Duodenal mucosa (tissue), 2 donors: ENCODE results near the gene ABCC10.
"Not testable (repeated sequence)": the region's sequence is repeated elsewhere in the genome, so short reads cannot be mapped to it uniquely, and the experiment has no call there.

Experiments used
- H3K27ac ChIP-seq: one replicate; pipeline ENCODE4 v1.7.0; 2013; ENCODE audit warnings: low read depth, low read length
- H3K27me3 ChIP-seq, 2 donors: one replicate each; pipeline ENCODE4 v1.7.0; 2013; ENCODE audit warnings: low read length in 2 of 2, control low read depth in 1 of 2; ENCODE audit not compliant: insufficient read depth in 2 of 2, control insufficient read depth in 1 of 2
- H3K36me3 ChIP-seq, 2 donors: one replicate each; pipeline ENCODE4 v1.7.0; 2013; ENCODE audit warnings: low read length in 2 of 2, control low read depth in 1 of 2; ENCODE audit not compliant: insufficient read depth in 2 of 2, control insufficient read depth in 1 of 2
- H3K4me1 ChIP-seq, 2 donors: one replicate each; pipeline ENCODE4 v1.7.0; 2013; ENCODE audit warnings: low read length in 2 of 2, control low read depth in 1 of 2; ENCODE audit not compliant: insufficient read depth in 2 of 2, control insufficient read depth in 1 of 2
- H3K4me3 ChIP-seq, 2 donors: one replicate each; pipeline ENCODE4 v1.7.0; 2013; ENCODE audit warnings: low read length in 2 of 2, low read depth in 1 of 2
- H3K9ac ChIP-seq, 2 donors: one replicate each; pipeline ENCODE4 v1.7.0; 2013; ENCODE audit warnings: low read length in 2 of 2, low read depth in 1 of 2
- H3K9me3 ChIP-seq, 2 donors: one replicate each; pipeline ENCODE4 v1.7.0; 2013; ENCODE audit warnings: low read length in 2 of 2, control low read depth in 1 of 2; ENCODE audit not compliant: control insufficient read depth in 1 of 2

ABCC10 gene

DNA sequence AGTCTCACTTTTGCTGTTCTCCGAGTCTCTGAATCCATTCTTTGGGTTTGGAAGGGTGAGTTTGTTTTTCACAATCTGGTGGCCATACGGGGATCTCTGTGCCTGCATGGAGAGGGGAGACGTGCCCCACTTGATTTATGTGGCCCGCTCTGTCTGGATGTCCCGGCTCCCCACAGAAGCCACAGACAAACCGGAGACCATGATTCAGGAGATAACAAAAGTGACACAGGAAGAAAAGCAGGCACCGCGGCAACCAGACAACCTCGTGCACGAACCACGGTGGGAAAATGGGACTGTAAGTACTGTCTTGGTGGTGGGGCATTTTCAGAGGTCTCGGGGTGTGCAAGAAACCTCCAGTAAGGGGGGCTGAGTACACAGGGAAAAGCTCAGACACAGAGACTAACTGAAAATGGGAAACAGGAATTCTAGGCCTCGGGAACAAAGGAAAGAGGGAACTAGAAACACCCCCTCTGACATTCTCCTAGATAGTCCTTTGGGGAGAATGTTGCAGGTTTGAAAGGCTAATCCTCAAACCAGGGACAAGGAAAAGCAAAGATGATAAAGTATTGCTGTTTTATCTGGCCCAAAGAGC lies 35.8 kb upstream of the ABCC10 start:
- Histone ChIP-seq H3K9ac (no peak overlapping the region), H3K9me3 (no peaks in the 10 kb centered on the region), H3K27ac (no peak overlapping the region), H3K36me3 (no peaks in the 10 kb centered on the region), H3K4me1 (no peaks in the 10 kb centered on the region), H3K4me3 (no peak overlapping the region), H3K27me3 (peaks cover 0 to 3% of the 10 kb centered on the region in 2 donors)

DNA sequence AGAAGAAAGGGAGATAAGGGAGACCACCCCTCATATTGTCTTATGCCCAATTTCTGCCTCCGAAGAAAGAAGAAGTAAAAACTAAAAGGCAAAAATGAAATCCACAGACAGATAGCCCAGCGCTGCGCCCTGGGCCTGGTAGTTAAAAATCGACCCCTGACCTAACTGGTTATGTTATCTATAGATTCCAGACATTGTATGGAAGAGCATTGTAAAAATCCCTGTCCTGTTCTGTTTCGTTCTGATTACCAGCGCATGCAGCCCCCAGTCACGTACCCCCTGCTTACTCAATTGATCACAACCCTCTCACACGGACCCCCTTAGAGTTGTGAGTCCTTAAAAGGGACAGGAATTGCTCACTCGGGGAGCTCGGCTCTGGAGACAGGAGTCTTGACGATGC lies 34.2 kb upstream of the ABCC10 start:
- H3K9ac ChIP-seq, H3K27ac ChIP-seq, H3K4me1 ChIP-seq, H3K27me3 ChIP-seq, H3K9me3 ChIP-seq, H3K36me3 ChIP-seq, H3K4me3 ChIP-seq: not testable (repeated sequence)

DNA sequence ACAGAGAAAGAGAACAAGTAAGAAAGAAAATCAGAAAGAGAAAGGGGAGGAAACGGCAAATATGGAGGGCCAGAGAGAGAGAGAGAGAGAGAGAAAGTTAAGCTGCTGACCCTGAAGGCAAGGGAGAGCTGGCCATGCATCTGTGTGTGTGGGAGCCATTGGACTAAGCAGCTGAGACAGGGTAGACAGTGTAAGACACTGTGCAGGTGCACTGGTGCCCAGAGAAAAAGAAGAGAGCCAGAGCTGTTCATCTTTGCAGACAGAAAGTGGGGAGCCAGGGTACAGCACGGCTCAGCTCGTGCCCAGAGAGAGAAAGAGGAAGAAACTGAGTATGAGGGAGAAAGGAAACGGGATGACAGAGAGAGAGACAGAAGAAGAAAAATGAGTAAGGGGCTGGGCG lies 33.7 kb upstream of the ABCC10 start:
- no peak overlapping the region for H3K9ac ChIP-seq
- no peak overlapping the region for H3K27ac ChIP-seq
- no peaks in the 10 kb centered on the region for H3K36me3 ChIP-seq
- no peaks in the 10 kb centered on the region for H3K9me3 ChIP-seq
- H3K4me1 ChIP-seq: no peaks in the 10 kb centered on the region
- H3K27me3 ChIP-seq: peaks cover 0 to 3% of the 10 kb centered on the region in 2 donors
- H3K4me3 ChIP-seq: no peak overlapping the region

DNA sequence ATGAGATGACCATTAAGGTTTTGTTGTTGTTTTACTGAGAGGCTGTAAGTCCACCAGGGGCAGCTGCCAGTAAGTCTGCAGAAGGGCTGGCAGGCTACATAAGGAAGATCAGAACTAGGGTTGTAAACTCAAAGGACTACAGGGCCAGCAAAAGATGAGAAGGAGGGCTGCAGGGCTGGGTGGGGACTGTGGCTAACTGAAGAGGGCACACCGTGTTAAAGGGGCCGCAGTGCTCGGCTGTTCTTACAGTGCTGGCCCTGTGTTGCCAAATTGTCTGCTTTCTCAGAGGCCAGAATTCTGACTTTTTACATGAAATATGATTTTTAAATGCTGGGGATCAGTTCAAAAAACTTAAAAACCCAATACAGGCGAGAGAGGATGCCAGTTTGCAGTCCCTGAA lies 32.4 kb upstream of the ABCC10 start:
- no peaks in the 10 kb centered on the region for H3K4me1 ChIP-seq
- no peaks in the 10 kb centered on the region for H3K36me3 ChIP-seq
- no peak overlapping the region for H3K4me3 ChIP-seq
- H3K27me3 ChIP-seq: peaks cover 0 to 3% of the 10 kb centered on the region in 2 donors
- H3K9me3 ChIP-seq: no peaks in the 10 kb centered on the region
- no peak overlapping the region for H3K27ac ChIP-seq
- no peak overlapping the region for H3K9ac ChIP-seq

DNA sequence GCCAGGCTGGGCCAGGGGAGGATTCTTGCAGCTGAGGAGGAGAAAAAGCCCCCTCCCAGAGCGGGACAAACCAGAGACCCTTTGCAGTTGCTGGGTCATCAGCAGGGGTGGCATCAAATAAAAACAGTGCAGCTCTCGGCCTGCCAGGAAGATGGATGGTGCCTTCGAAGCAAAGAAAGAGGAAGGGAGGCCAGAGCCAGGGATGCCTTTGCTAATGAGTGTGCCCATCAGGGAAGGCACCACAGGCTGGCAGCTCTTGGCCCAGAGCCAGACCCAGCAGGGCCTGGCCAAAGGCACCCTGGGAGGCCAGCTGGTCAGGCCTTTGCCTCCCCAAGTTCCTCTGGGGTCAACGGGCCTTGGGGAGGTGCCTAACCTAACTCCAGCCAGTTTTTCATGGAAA lies 31.6 kb upstream of the ABCC10 start:
- Histone ChIP-seq H3K9ac (no peak overlapping the region), H3K9me3 (no peaks in the 10 kb centered on the region), H3K4me1 (no peaks in the 10 kb centered on the region), H3K27me3 (peaks cover 0 to 3% of the 10 kb centered on the region in 2 donors), H3K27ac (no peak overlapping the region), H3K36me3 (no peaks in the 10 kb centered on the region), H3K4me3 (no peak overlapping the region)

DNA sequence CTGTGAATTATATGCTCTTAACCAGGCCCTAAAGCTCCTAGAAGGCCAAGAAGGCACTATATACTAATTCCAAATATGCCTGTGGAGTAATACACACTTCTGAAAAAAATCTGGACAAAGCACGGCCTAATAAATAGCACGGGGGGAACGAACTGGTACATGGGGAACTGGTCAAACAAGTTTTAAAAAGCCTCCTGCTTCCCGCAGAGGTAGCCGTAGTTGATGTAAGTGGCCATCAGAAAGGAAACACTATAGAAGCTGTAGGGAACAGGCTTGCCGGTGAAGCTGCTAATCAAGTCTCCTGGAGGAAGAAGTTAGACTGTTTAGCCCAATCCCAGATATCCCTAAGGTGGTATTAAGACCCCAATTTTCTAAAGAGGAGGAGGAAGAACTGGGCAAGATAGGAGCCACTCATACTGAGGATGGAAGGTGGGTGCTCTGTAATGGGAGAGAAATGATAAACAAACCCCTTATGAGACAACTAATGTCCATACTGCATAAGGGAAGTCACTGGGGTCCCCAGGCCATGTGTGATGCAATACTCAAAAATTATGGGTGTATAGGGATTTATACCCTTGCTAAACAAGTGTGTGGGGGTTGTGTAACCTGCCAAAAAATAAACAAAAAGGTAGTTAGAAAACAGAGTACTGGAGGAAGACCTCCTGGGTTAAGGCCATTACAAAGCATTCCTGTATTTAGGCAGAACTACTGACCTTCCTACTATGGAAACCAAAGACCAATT lies 30.8 kb upstream of the ABCC10 start:
- Histone ChIP-seq H3K4me1 (no peaks in the 10 kb centered on the region), H3K27me3 (no peaks in the 10 kb centered on the region), H3K9me3 (no peaks in the 10 kb centered on the region), H3K36me3 (no peaks in the 10 kb centered on the region), H3K4me3 (no peak overlapping the region), H3K9ac (no peak overlapping the region), H3K27ac (no peak overlapping the region)

DNA sequence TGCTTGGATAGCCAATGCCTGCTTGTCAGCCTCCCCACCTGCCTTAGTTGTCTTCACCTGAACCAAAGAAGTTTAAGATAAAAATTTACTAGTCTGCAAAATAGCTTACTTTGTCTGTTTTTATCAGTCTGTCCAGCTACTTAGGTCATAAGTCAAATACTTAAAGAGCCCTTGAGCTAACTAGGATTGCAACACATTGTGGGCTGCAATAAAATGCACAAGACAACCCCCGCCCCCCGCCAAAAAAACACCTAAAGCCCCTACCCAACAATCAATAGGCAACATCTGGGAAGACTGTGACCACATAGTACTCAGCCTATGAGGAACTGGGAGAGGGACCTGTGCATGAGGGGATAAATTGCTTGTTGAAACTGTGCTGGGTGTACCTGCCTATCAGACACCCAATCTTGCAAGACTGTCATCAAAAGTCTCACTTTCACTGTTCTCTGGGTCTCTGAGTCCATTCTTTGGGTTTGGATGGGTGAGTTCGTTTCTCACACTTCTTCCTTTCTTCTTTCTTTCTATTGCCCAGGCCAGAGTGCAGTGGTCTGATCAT lies 27.3 kb upstream of the ABCC10 start:
- Histone ChIP-seq H3K4me3 (no peak overlapping the region), H3K27ac (no peak overlapping the region), H3K27me3 (no peaks in the 10 kb centered on the region), H3K36me3 (no peaks in the 10 kb centered on the region), H3K9me3 (no peaks in the 10 kb centered on the region), H3K9ac (no peak overlapping the region), H3K4me1 (no peaks in the 10 kb centered on the region)

DNA sequence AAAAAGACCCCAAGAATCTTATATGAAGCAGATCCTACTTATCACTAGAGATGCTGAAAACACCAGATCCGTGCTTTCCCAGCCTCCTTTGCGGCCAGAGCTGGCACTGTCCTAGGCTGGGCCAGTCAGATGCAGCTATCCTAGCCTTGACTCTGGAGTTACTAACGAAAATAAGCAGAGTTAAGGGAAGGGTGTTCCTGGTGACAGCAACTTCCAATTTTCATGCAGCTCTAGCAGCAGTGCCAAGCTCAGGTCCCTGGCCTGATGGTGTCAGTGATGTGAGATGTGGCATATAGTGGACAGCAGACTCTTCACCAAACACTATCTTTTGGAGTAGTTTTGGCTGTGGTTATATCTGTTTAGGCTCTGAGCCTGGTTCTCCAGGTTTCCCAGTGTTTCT lies 25.6 kb upstream of the ABCC10 start:
- Histone ChIP-seq H3K4me1 (no peaks in the 10 kb centered on the region), H3K27ac (no peak overlapping the region), H3K4me3 (no peak overlapping the region), H3K9ac (no peak overlapping the region), H3K9me3 (no peaks in the 10 kb centered on the region), H3K36me3 (no peaks in the 10 kb centered on the region), H3K27me3 (no peaks in the 10 kb centered on the region)

DNA sequence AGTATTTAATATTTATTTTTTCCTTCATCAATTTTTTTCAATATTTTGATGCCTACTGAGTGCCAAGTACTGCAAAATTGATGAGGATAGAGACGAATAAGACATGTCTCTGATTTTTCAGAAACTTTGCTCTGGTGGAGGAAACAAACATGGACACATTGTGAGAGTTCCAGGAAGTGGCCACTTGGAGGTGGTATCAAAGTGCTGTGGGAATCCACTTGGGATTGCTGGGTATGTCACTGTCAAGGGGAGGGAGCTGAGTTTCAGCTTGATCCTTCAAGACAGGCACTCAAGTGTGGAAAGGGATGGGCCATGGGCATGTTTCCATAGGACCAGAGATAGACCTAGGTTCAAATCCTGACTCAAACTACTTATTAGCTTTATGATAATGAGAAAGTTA lies 24.5 kb upstream of the ABCC10 start:
- no peak overlapping the region for H3K27ac ChIP-seq
- H3K4me1 ChIP-seq: no peaks in the 10 kb centered on the region
- H3K27me3 ChIP-seq: no peaks in the 10 kb centered on the region

DNA sequence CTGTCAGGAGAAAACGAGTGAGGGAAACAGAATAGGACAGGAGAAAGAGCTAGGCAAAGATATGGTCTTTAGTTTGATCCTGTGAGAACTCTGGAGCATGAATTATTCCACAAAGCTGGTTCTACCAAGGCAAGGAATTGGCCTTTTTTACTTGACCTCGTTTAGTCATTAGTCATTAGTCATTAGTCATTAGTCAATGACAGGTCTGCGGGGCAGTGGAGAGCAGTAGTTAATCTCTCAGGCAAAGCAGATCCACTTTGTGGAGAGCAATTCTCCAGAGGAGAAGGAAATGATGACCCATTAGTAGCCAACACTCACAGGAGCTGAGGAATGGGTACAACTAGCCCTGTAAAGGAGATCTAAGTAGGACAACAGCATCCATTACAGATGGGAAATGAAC lies 22.0 kb upstream of the ABCC10 start:
- no peaks in the 10 kb centered on the region for H3K27me3 ChIP-seq
- H3K9ac ChIP-seq: no peak overlapping the region
- no peak overlapping the region for H3K4me3 ChIP-seq
- no peaks in the 10 kb centered on the region for H3K4me1 ChIP-seq
- no peak overlapping the region for H3K27ac ChIP-seq
- no peaks in the 10 kb centered on the region for H3K9me3 ChIP-seq
- H3K36me3 ChIP-seq: no peaks in the 10 kb centered on the region

More for the DNA sequence above, 24.5 kb upstream of the ABCC10 start:
- no peak overlapping the region for H3K9ac ChIP-seq
- no peaks in the 10 kb centered on the region for H3K36me3 ChIP-seq
- H3K4me3 ChIP-seq: no peak overlapping the region
- no peaks in the 10 kb centered on the region for H3K9me3 ChIP-seq
